Activated CD4-positive, alpha-beta T cell treated with anti-CD3 and anti-CD28 coated beads, Interleukin-2, amount 10 ng/mL, durations not matched to agents 7 days and 5 days (primary cell): Measurements from ENCODE around the gene EPN3. TPM values are rescaled to one million over a fixed set of nuclear protein-coding genes. Genes with fewer than 3 reads are reported as not detected.

ENCODE experiments used
- CTCF ChIA-PET: fragments of 350-600 bp; sonication (Branson Sonifier 250); formaldehyde crosslinking; loops from one replicate; lab custom pipeline; 2021; ENCODE audit warnings: antibody characterized with exemption; lab: Charles Lee
- POLR2A ChIA-PET: fragments of 350-600 bp; sonication (Branson Sonifier 250); formaldehyde crosslinking; loops from one replicate; lab custom pipeline; 2021; ENCODE audit warnings: antibody characterized with exemption; lab: Charles Lee
- DNase-seq: peaks from one replicate; pipeline ENCODE4 v3.0.0-alpha.2; 2020
- H3K27ac Mint-ChIP-seq: one replicate; pipeline ENCODE4 v1.8.0; 2021; ENCODE audit warnings: mild to moderate bottlenecking, moderate library complexity, mixed read lengths
- H3K27me3 Mint-ChIP-seq: one replicate; pipeline ENCODE4 v1.8.0; 2021; ENCODE audit warnings: mixed read lengths
- H3K36me3 Mint-ChIP-seq: one replicate; pipeline ENCODE4 v1.8.0; 2021; ENCODE audit warnings: low read depth, mixed read lengths
- H3K4me1 Mint-ChIP-seq: one replicate; pipeline ENCODE4 v1.8.0; 2021; ENCODE audit warnings: mixed read lengths
- H3K4me3 Mint-ChIP-seq: one replicate; pipeline ENCODE4 v1.8.0; 2021; ENCODE audit warnings: mild to moderate bottlenecking, moderate library complexity, mixed read lengths
- H3K9me3 Mint-ChIP-seq: one replicate; pipeline ENCODE4 v1.8.0; 2021; ENCODE audit warnings: mixed read lengths
- total RNA-seq, 2 experiments: library from RNA; stranded (reverse); gene quantifications; one replicate each; pipeline ENCODE4 v1.2.3, GENCODE V29; 2021

EPN3 gene
- total RNA-seq, 2 experiments from 2014 or later: not detected

- H3K27ac Mint-ChIP-seq: no peak overlapping the region
- no peak overlapping the region for H3K4me3 Mint-ChIP-seq
- no peaks in the 10 kb centered on the region for H3K9me3 Mint-ChIP-seq
- ChIA-PET CTCF (interaction anchor here (1.0 to 1.6 kb wide), 3 partner anchors 10 to 27 kb away, joined by 3 to 4 read pairs (median 3); no protein-coding TSS in a partner anchor), POLR2A (no interaction called here)
- H3K27me3 Mint-ChIP-seq: no peaks in the 10 kb centered on the region
- peaks cover 31% of the 10 kb centered on the region for H3K4me1 Mint-ChIP-seq
- no peaks in the 10 kb centered on the region for H3K36me3 Mint-ChIP-seq
- no peak for DNase-seq
Measured at GRCh38 chr17:50514936-50515702, 17.4 kb upstream of the EPN3 start.

- Mint-ChIP-seq H3K27me3 (no peaks in the 10 kb centered on the region), H3K36me3 (no peaks in the 10 kb centered on the region), H3K27ac (peak overlapping the region; percentile 43), H3K4me1 (peaks cover 15% of the 10 kb centered on the region), H3K9me3 (no peaks in the 10 kb centered on the region), H3K4me3 (no peak overlapping the region)
- DNase-seq: no peak
- ChIA-PET CTCF (interaction anchor here (0.5 to 1.3 kb wide), 3 partner anchors 12 to 188 kb away, joined by 3 to 5 read pairs (median 5); no protein-coding TSS in a partner anchor), POLR2A (no interaction called here)
Measured at GRCh38 chr17:50517011-50517410, 15.5 kb upstream of the EPN3 start.

- Mint-ChIP-seq H3K27ac (peak overlapping the region; percentile 15), H3K4me3 (no peak overlapping the region), H3K4me1 (peaks cover 12% of the 10 kb centered on the region), H3K27me3 (no peaks in the 10 kb centered on the region), H3K9me3 (no peaks in the 10 kb centered on the region), H3K36me3 (no peaks in the 10 kb centered on the region)
- POLR2A ChIA-PET: no interaction called here
- CTCF ChIA-PET: interaction anchor here (1.3 to 1.5 kb wide), 2 partner anchors 9 to 24 kb away, joined by 4 to 5 read pairs; no protein-coding TSS in a partner anchor
- DNase-seq: no peak
Measured at GRCh38 chr17:50517504-50518383, 14.8 kb upstream of the EPN3 start.

- ChIA-PET POLR2A (no interaction called here), CTCF (interaction anchor here (1.5 kb wide), 1 partner anchor 9 kb away, joined by 4 read pairs; no protein-coding TSS in a partner anchor)
- Mint-ChIP-seq H3K4me3 (no peak overlapping the region), H3K27me3 (no peaks in the 10 kb centered on the region), H3K4me1 (peaks cover 12% of the 10 kb centered on the region), H3K36me3 (no peaks in the 10 kb centered on the region), H3K9me3 (no peaks in the 10 kb centered on the region), H3K27ac (no peak overlapping the region)
- DNase-seq: no peak
Measured at GRCh38 chr17:50518384-50519023, 14.0 kb upstream of the EPN3 start.

- DNase-seq: no peak
- POLR2A ChIA-PET: no interaction called here
- H3K9me3 Mint-ChIP-seq: no peaks in the 10 kb centered on the region
- H3K4me3 Mint-ChIP-seq: no peak overlapping the region
- H3K4me1 Mint-ChIP-seq: peaks cover 12% of the 10 kb centered on the region
- no peaks in the 10 kb centered on the region for H3K27me3 Mint-ChIP-seq
- no peaks in the 10 kb centered on the region for H3K36me3 Mint-ChIP-seq
- CTCF ChIA-PET: interaction anchor here (0.5 to 1.5 kb wide), 2 partner anchors 8 to 10 kb away, joined by 3 to 4 read pairs; no protein-coding TSS in a partner anchor
- no peak overlapping the region for H3K27ac Mint-ChIP-seq
Measured at GRCh38 chr17:50519141-50519834, 13.2 kb upstream of the EPN3 start.

GRCh38 chr17:50520483-50520882 is 12.1 kb upstream of the EPN3 start:
- CTCF ChIA-PET: interaction anchor here (0.6 to 1.7 kb wide), 3 partner anchors 9 to 44 kb away, joined by 3 to 5 read pairs (median 5); partner anchors contain the start of gene RSAD1
- Mint-ChIP-seq H3K27me3 (no peaks in the 10 kb centered on the region), H3K27ac (no peak overlapping the region), H3K4me1 (peaks cover 12% of the 10 kb centered on the region), H3K4me3 (no peak overlapping the region), H3K36me3 (no peaks in the 10 kb centered on the region), H3K9me3 (no peaks in the 10 kb centered on the region)
- no peak for DNase-seq
- POLR2A ChIA-PET: no interaction called here

GRCh38 chr17:50521514-50521913 is 11.0 kb upstream of the EPN3 start:
- no peak for DNase-seq
- Mint-ChIP-seq H3K4me3 (no peak overlapping the region), H3K4me1 (peaks cover 12% of the 10 kb centered on the region), H3K27me3 (no peaks in the 10 kb centered on the region), H3K36me3 (no peaks in the 10 kb centered on the region), H3K9me3 (no peaks in the 10 kb centered on the region), H3K27ac (no peak overlapping the region)
- POLR2A ChIA-PET: no interaction called here
- CTCF ChIA-PET: interaction anchor here (0.8 to 2.1 kb wide), 4 partner anchors 10 to 124 kb away, joined by 3 to 5 read pairs (median 4); partner anchors contain the start of genes LRRC59 and RSAD1

- no peak for DNase-seq
- no peaks in the 10 kb centered on the region for H3K9me3 Mint-ChIP-seq
- POLR2A ChIA-PET: no interaction called here
- no peaks in the 10 kb centered on the region for H3K4me1 Mint-ChIP-seq
- H3K27ac Mint-ChIP-seq: no peak overlapping the region
- H3K36me3 Mint-ChIP-seq: no peaks in the 10 kb centered on the region
- CTCF ChIA-PET: interaction anchor here (1.0 to 2.1 kb wide), 2 partner anchors 9 to 22 kb away, joined by 3 to 4 read pairs; no protein-coding TSS in a partner anchor
- no peaks in the 10 kb centered on the region for H3K27me3 Mint-ChIP-seq
- H3K4me3 Mint-ChIP-seq: no peak overlapping the region
Measured at GRCh38 chr17:50522766-50523165, 9.8 kb upstream of the EPN3 start.

GRCh38 chr17:50523208-50523607 is 9.3 kb upstream of the EPN3 start:
- H3K27ac Mint-ChIP-seq: no peak overlapping the region
- H3K27me3 Mint-ChIP-seq: no peaks in the 10 kb centered on the region
- H3K9me3 Mint-ChIP-seq: no peaks in the 10 kb centered on the region
- ChIA-PET POLR2A (no interaction called here), CTCF (interaction anchor here (1.0 kb wide), 1 partner anchor 22 kb away, joined by 3 read pairs; no protein-coding TSS in a partner anchor)
- H3K4me1 Mint-ChIP-seq: no peaks in the 10 kb centered on the region
- H3K36me3 Mint-ChIP-seq: no peaks in the 10 kb centered on the region
- DNase-seq: no peak
- no peak overlapping the region for H3K4me3 Mint-ChIP-seq

- Mint-ChIP-seq H3K4me1 (no peaks in the 10 kb centered on the region), H3K36me3 (no peaks in the 10 kb centered on the region), H3K4me3 (no peak overlapping the region), H3K27me3 (peaks cover 7% of the 10 kb centered on the region), H3K27ac (no peak overlapping the region), H3K9me3 (no peaks in the 10 kb centered on the region)
- DNase-seq: no peak
- CTCF ChIA-PET: interaction anchor here (0.6 to 1.6 kb wide), 5 partner anchors 8 to 746 kb away, joined by 3 to 5 read pairs (median 4); no protein-coding TSS in a partner anchor
- POLR2A ChIA-PET: no interaction called here
Measured at GRCh38 chr17:50524838-50525237, 7.7 kb upstream of the EPN3 start.

GRCh38 chr17:50527155-50527762 is 5.3 kb upstream of the EPN3 start:
- no peak overlapping the region for H3K4me3 Mint-ChIP-seq
- H3K27ac Mint-ChIP-seq: no peak overlapping the region
- POLR2A ChIA-PET: no interaction called here
- CTCF ChIA-PET: interaction anchor here (1.1 to 2.3 kb wide), 4 partner anchors 9 to 44 kb away, joined by 3 to 6 read pairs (median 4); no protein-coding TSS in a partner anchor
- no peaks in the 10 kb centered on the region for H3K4me1 Mint-ChIP-seq
- no peaks in the 10 kb centered on the region for H3K36me3 Mint-ChIP-seq
- H3K27me3 Mint-ChIP-seq: peaks cover 25% of the 10 kb centered on the region
- no peak for DNase-seq
- H3K9me3 Mint-ChIP-seq: no peaks in the 10 kb centered on the region
